GM15510 (cell line): ENCODE data around the gene PSMB7.

Experiments
- POLR2A ChIP-seq: IDR thresholded peaks from 3 replicates; pipeline ENCODE4 v1.6.1; 2011; ENCODE audit warnings: borderline replicate concordance; ENCODE audit not compliant: insufficient read length; ENCODE audit errors: extremely low read depth

The PSMB7 gene

DNA sequence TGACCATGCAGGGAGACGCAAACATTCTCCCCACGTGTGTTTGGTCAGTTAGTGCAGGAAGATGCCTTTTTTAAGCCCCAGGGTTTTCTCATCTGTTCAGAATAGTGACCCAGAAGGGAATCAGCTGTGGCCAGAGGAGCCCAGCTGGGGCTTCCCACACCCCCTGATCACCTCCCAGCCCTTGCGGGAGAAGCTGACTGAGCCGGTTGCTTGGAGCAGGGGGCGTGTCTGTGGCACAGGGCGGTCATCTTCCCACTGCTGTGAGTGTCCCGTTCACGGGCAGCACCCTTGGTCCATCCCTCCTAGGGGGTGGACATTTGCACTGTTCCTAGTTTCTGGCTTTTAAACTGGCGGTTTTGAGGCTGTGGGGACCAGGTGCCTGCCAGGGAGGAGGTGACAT lies 87.8 kb downstream of the PSMB7 start:
- no peak for TF ChIP-seq POLR2A

GRCh38 chr9:124326378-124326777 lies 88.9 kb downstream of the PSMB7 start:
- TF ChIP-seq POLR2A = no peak

- no peak for TF ChIP-seq POLR2A
Measured at GRCh38 chr9:124325816-124326215, 89.4 kb downstream of the PSMB7 start.

- TF ChIP-seq POLR2A = no peak
Measured at GRCh38 chr9:124323904-124324303, 91.3 kb downstream of the PSMB7 start.

DNA sequence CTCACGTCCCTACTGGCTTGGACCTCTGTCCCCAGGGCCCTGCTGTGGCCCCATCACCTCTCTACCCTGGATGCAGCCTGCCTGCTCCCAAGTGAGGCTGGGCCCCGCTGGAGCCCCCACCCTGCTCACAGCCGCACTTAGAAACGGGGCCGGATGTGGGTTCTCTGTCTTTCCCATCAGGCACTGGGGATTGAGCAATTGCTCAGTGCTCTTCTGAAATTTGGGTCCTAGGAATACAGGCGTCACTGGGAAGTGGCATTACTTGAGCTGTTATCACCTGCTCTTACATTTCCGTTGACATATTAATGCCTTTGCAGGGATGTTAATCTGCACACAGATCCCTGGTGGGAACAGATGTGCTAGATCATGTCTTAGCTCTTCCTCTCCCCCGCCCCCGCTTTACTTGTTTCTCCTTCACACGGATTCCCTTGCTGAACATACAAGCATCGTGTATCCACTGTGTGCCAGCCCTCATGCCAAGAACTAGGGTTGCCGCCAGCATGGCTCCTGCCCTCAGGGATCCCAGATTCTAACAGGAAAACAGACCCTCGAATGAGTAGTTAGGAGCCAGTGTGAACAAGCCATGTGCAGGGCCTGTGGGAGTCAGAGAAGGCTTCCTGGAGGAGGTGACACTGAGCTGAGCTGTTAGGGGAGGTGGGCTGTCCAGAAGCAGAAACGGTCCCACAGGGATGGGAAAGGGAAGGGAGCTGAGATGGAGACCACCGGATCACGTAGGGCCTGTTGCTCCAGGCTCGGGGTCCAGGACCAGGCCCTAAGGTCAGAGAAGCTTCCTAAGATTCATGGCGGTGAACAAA lies 92.4 kb downstream of the PSMB7 start:
- TF ChIP-seq POLR2A = no peak

GRCh38 chr9:124321935-124322334 lies 93.3 kb downstream of the PSMB7 start:
- no peak for TF ChIP-seq POLR2A

DNA sequence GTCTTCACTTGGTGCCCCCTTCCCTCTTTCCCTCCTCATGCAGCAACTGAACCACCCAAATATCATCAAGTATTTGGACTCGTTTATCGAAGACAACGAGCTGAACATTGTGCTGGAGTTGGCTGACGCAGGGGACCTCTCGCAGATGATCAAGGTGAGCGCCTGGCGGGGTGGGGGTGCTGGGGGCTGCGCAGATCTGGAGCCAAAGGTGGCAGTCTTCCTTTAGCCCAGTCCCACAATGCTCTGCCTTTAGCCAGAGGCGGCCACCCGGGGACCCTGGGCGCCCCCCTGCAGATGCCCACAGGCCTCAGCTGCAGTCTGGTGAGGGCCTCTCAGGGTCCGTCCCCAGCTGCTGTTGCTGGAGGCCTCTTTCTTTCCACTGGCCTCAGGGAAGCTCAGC lies 93.8 kb downstream of the PSMB7 start:
- TF ChIP-seq POLR2A = no peak

DNA sequence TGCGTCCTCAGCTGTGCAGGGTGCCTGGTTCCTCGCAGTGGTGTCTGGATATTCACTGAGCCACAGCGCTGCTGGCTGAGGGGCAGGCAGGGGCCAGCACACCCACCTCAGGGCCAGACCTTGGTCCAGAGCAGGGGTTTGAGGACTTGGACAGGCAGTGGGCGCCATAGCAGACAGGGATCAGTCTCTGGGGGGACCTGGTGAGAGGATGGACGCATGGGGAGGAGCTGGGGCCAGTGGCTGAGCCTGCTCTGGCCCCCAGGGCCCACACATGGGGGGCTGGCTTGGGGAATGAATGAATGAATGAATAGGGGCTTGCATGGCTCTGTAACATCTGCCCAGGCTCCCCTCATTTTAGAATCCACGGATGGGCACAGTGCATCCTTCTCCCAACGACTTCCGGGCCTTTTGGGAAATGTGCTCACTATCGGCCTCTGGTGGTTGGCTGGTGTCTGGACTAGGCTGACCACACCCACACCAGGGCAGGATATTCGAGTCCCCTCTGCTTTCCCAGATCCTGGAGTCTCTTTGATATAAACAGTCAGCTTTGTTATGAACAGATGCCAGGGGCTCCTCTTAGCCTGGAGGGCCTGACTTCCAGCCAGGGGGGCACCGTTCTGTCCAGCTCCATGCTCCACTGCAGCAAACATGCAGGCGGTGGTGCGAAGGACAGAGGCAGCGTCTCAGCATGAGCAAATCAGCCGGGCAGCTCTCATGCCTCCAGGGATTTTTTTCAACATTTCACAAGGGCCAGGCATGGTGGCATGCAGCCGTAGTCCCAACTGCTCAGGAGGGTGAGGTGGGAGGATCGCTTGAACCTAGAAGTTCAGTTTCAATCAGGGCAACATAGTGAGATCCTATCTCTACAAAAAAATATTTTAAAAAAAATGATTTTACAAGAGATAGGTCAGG lies 94.9 kb downstream of the PSMB7 start:
- TF ChIP-seq POLR2A = no peak

DNA sequence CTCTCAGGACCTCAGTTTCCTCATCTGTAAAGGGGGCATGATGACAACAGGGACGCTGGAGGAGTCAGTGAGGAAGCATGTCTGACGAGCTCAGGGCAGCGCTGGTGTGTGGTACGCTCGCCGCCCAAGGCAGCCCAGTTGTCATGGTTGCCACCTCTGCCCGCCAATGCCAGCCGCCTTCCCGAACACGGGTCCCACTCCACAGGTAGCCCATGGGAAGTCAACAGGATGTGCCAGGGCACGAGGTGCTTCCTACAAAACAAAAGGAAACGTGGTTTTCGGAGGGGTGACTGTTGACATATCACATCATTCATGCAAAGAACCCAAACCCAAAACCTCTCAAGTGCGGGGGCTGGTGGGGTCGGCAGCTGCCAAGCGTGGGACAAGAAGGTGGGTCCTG lies 99.4 kb downstream of the PSMB7 start:
- no peak for TF ChIP-seq POLR2A

DNA sequence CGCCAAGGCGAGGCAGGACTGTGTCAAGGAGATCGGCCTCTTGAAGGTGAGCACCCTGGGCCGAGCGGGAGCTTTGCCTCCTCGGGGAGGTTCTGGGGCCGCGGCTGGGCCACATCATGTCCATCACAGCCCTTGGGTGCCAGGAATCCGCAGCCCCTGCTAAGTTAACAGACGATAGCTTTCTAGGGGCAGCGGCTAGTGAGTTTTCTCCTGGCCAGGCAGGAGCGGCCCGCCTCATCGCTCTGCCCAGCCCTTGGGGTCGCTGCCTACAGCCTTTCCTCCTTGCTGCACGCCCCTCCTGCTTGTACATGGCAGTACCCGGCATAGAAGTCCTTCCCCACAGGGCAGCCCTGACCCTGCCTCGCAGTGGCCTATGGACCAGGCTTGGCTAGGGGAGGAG lies 101.3 kb downstream of the PSMB7 start:
- TF ChIP-seq POLR2A = no peak

DNA sequence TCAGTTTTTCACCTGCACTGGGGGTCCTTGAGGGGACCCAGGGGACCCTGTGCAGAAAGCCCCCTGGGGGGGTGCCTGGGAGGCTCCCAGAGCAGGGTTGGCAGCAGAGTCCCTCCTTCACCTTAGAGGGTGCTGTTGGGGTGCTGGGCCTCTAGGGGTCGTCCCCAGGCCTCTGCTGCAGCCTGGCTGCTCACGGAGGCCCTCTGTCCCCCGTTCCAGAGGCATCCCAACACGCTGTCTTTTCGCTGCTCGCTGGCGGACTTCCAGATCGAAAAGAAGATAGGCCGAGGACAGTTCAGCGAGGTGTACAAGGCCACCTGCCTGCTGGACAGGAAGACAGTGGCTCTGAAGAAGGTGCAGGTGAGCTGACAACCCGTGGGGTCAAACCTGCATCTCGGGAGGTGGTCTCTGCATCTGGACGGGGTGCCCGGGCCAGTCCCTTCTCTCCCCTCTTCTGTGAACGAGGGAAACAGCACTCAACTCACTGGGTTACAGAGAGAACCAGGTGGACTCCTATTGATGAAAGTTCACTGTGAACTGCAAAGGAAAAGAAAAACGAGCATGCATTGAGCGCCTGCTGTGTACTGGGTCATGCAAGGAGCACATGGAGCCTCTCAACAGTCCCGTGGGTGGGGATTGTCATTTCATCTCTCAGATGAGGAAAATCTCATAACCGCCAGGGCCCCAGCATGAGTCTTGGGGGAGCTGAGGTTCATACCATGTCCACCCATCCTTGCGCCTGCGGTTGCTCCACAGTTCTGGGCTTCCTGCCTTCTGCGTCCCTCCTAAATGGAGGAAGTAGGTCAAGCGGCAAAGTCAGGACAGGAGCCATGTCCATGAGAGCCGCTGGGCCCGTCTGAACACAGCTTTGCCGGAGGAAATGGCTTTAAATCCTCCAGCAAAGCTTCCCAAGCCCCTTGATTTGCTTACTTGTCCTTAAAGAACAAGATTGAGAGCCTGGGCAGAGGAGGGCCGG lies 102.7 kb downstream of the PSMB7 start:
- TF ChIP-seq POLR2A = no peak

- no peak for TF ChIP-seq POLR2A
Measured at GRCh38 chr9:124311283-124311682, 104.0 kb downstream of the PSMB7 start.

- no peak for TF ChIP-seq POLR2A
Measured at GRCh38 chr9:124309667-124310084, 105.6 kb downstream of the PSMB7 start.
